Tibial nerve (tissue), 4 donors: ENCODE results near the gene GLMN. TPM values are rescaled to one million over a fixed set of nuclear protein-coding genes. Genes with fewer than 3 reads are reported as not detected.

Source experiments
- DNase-seq, 2 donors: peaks; one replicate each; pipeline ENCODE4 v3.0.0-alpha.2; 2019; ENCODE audit warnings: low spot score in 2 of 2
- H3K27ac ChIP-seq, 4 donors: fragments of 200-600 bp; sonication (generic) in 3 of 4; one replicate each; pipeline ENCODE4 v1.5.1; 2017 to 2019; ENCODE audit warnings: mild to moderate bottlenecking in 1 of 4
- H3K27me3 ChIP-seq, 2 donors: fragments of 200-600 bp; sonication (generic) in 1 of 2; one replicate each; pipeline versions ENCODE4 v1.5.1 to v1.6.0; 2017 to 2019
- H3K36me3 ChIP-seq, 3 donors: fragments of 200-600 bp; sonication (generic); one replicate each; pipeline ENCODE4 v1.5.1; 2018 to 2019
- H3K4me1 ChIP-seq, 4 donors: fragments of 200-600 bp; sonication (generic) in 3 of 4; one replicate each; pipeline ENCODE4 v1.5.1; 2017 to 2019
- H3K4me3 ChIP-seq, 4 donors: fragments of 200-600 bp; sonication (generic) in 3 of 4; one replicate each; pipeline ENCODE4 v1.5.1; 2017 to 2019; ENCODE audit warnings: mild to moderate bottlenecking in 1 of 4, moderate library complexity in 1 of 4
- H3K9me3 ChIP-seq, 4 donors: fragments of 200-600 bp; sonication (generic) in 3 of 4; one replicate each; pipeline ENCODE4 v1.5.1; 2017 to 2019
- CTCF ChIP-seq, 5 experiments: fragments of 200-600 bp in 3 of 5; fragments of 450-650 bp in 2 of 5; sonication (generic) in 3 of 5; IDR thresholded peaks; one replicate each; pipeline ENCODE4 v1.5.1; 2016 to 2019; ENCODE audit warnings: antibody characterized with exemption in 5 of 5, mild to moderate bottlenecking in 3 of 5, moderate library complexity in 2 of 5
- EP300 ChIP-seq, 2 donors: sonication (generic); formaldehyde crosslinking; IDR thresholded peaks; one replicate each; pipeline ENCODE4 v1.6.1; 2017; ENCODE audit warnings: antibody characterized with exemption in 2 of 2, mild to moderate bottlenecking in 1 of 2
- POLR2A ChIP-seq, 2 donors: fragments of 450-650 bp; IDR thresholded peaks; one replicate each; pipeline ENCODE4 v1.6.1; 2017; ENCODE audit warnings: antibody characterized with exemption in 2 of 2, mild to moderate bottlenecking in 2 of 2, moderate library complexity in 2 of 2
- WGBS, 2 donors: methylation state at CpG; one replicate each; pipeline ENCODE4 v1.1.5; 2018; 5-methylcytosine and 5-hydroxymethylcytosine counted together
- total RNA-seq, 4 donors: library from RNA; depleted of rRNA; stranded (reverse); fragments of >200 nt; gene quantifications; one replicate each; pipeline ENCODE4 v1.1.0, GENCODE V29; 2016

Gene GLMN
- total RNA-seq, 4 donors from 2014 or later: 5.2 to 12.0 (median 8.1) TPM

DNA sequence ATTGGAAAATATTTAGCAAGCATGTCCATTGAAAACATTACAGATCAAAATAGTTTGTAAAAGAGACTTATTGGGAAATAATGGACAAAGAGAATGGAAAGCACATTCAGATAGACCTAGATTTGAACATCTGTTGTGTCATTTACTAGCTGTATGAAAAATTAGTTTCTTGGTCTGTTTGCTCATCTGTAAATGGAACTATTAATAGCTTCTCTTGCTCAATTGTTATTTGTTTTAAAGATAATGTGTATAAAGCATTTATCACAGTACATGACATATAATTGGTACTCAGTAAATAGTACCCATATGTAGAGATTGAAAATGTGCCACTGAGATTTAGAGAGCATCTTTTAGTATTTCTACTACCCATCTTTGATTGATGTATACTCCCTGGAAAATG lies 26.0 kb upstream of the GLMN start:
- DNase-seq: no peak
- Histone ChIP-seq H3K9me3 (peaks cover 0 to 29% (median 0%) of the 10 kb centered on the region in 4 donors), H3K27me3 (no peaks in the 10 kb centered on the region), H3K4me1 (no peaks in the 10 kb centered on the region), H3K36me3 (peaks cover 0 to 95% (median 0%) of the 10 kb centered on the region in 3 donors), H3K4me3 (no peak overlapping the region), H3K27ac (no peak overlapping the region)
- TF ChIP-seq POLR2A (IDR thresholded peaks at IDR 0.05) (no peak), CTCF (IDR thresholded peaks at IDR 0.05) (no peak), EP300 (IDR thresholded peaks at IDR 0.05) (no peak)

GRCh38 chr1:92323473-92324453 lies 25.0 kb upstream of the GLMN start:
- H3K27me3 ChIP-seq: no peaks in the 10 kb centered on the region
- H3K4me3 ChIP-seq: no peak overlapping the region
- peaks cover 0 to 29% (median 0%) of the 10 kb centered on the region in 4 donors for H3K9me3 ChIP-seq
- peaks cover 0 to 92% (median 0%) of the 10 kb centered on the region in 3 donors for H3K36me3 ChIP-seq
- TF ChIP-seq POLR2A (IDR thresholded peaks at IDR 0.05): no peak
- no peak for TF ChIP-seq CTCF (IDR thresholded peaks at IDR 0.05)
- no peak for TF ChIP-seq EP300 (IDR thresholded peaks at IDR 0.05)
- H3K4me1 ChIP-seq: no peaks in the 10 kb centered on the region
- no peak overlapping the region for H3K27ac ChIP-seq
- no peak for DNase-seq
- WGBS, 2 donors: 94 to 95% methylated on average over 7 of the region's 7 CpGs

DNA sequence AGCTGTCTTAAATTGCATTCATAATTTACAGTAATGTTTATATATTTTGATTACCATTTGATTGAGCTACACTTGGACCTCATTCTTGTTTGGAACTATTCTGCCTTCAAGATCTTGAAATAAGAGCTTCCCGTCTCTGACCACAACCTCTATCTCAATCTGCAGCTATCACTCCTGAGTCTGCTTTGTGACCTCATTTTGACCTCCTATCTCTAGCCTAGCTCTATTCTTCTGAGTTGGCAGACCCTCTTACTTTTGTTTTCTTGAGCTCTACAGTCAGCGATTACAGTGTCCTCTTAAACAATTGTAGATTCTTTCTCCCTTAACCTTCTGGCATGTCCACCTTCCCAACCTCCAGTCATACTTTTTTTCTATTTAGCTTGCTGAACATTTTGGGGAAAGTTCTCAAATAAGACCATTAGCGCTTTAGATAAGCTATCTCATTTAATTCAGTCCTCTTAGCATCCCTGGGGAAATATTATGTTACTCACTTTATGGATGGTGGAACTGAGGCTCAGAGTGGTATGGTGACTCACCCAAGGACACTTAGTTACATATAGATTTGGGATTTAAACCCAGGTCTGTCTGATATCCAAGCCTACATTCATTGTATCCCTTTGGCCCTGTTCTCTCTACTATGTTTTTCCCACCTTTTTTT lies 19.2 kb upstream of the GLMN start:
- H3K27me3 ChIP-seq: no peaks in the 10 kb centered on the region
- peaks cover 0 to 60% (median 0%) of the 10 kb centered on the region in 3 donors for H3K36me3 ChIP-seq
- no peak for DNase-seq
- H3K27ac ChIP-seq: no peak overlapping the region
- no peaks in the 10 kb centered on the region for H3K9me3 ChIP-seq
- H3K4me1 ChIP-seq: no peaks in the 10 kb centered on the region
- no peak for TF ChIP-seq CTCF (IDR thresholded peaks at IDR 0.05)
- no peak for TF ChIP-seq EP300 (IDR thresholded peaks at IDR 0.05)
- TF ChIP-seq POLR2A (IDR thresholded peaks at IDR 0.05): no peak
- no peak overlapping the region for H3K4me3 ChIP-seq
- WGBS, 2 donors: 63 to 68% methylated on average over 3 of the region's 3 CpGs

DNA sequence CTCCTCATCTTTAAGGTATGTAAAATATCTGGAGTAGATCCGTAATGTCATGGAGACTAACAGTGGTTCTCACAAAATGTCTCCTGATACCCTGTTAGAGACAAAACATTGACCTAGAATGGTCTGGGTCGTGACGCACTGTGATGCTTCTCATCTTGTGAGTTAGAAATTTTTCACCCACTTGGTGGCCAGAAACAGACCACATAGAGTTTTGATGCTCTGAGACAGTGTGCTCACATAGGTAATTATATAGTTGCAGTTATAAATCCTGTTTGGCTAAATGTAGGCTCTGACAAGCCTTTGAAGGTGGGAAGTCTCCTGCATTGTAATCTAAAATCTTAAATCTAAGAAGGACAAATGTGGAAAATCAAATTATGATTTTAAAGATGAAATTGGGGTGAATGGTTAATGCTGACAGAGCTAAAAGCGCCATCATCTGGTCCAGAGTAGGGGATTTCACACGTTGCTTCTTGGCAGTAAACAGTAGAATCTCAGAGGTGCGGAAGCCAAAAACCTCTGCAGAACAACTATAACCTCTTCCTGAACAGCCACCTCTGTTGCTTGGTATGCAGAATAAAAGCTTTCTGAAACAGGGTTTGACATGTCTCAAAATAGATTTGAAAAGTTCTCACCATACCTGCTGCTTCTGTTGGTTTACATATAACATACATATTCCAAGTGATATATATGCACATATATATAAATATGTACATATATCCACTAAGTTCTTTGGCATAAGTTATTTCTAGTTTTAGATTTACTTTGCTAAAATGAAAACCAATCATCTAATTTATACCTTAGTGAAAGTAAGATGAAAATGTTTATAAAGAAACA lies 17.2 kb upstream of the GLMN start:
- 81 to 83% methylated on average over 6 of the region's 6 CpGs for WGBS, 2 donors
- no peaks in the 10 kb centered on the region for H3K4me1 ChIP-seq
- H3K27me3 ChIP-seq: no peaks in the 10 kb centered on the region
- no peak for TF ChIP-seq CTCF (IDR thresholded peaks at IDR 0.05)
- no peak overlapping the region for H3K4me3 ChIP-seq
- peak overlapping the region in 1 of 4 donors; percentile 35 for H3K27ac ChIP-seq
- no peaks in the 10 kb centered on the region for H3K9me3 ChIP-seq
- DNase-seq: no peak
- H3K36me3 ChIP-seq: peaks cover 0 to 62% (median 0%) of the 10 kb centered on the region in 3 donors
